Stimulated activated CD4-positive, alpha-beta T cell treated with anti-CD3 and anti-CD28 coated beads, Interleukin-2, amount 100 ng/mL, for 4 hours (primary cell): ENCODE data around the gene NSMCE1.
A peak's percentile ranks its signal among the peaks of the same experiment; 100 is the strongest.

Experiments used
- DNase-seq: peaks from one replicate; pipeline ENCODE4 v3.0.0-alpha.2; 2020; ENCODE audit warnings: low read depth

The NSMCE1 gene

GRCh38 chr16:27242868-27243590, 25.5 kb downstream of the NSMCE1 start:
- no peak for DNase-seq

DNA sequence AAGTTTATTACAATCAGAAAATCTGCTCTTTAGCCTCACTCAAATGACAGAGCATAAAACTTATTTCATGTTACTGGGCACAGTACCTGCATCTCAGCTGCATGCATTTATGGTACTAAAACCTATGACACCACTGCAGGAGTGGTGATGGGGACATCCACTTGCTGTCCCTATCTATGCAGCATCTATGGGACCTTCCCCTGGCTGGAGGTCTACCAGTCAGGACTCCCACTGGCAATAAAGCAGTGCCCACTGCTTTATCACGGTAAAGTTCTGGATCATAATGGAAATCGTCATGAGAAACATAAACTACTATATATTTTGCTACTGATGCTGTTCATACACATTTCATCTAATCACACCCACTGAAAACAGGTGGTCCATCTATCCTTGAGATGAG, 26.2 kb downstream of the NSMCE1 start:
- no peak for DNase-seq

GRCh38 chr16:27241658-27242057, 26.9 kb downstream of the NSMCE1 start:
- no peak for DNase-seq

GRCh38 chr16:27240948-27241531, 27.5 kb downstream of the NSMCE1 start:
- no peak for DNase-seq

GRCh38 chr16:27239906-27240655, 28.5 kb downstream of the NSMCE1 start:
- no peak for DNase-seq

GRCh38 chr16:27239026-27239425, 29.5 kb downstream of the NSMCE1 start:
- DNase-seq: no peak

DNA sequence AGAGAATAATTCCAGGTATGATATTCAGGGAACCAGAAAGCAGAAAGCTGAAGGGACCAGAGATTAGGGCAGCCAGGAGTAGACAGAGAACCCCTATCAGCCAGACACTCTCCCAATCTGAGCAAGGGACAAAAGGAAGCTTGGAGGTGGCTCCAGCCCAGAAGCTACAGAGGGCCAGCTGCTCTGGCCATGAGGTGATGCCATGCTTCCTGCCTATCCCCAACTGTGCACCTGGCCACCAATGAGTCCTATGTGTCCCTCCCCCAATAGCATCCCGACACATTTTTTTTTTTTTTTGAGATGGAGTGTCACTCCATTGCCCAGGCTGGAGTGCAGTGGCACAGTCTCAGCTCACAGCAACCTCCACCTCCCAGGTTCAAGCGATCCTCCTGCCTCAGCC, 30.0 kb downstream of the NSMCE1 start:
- no peak for DNase-seq

GRCh38 chr16:27238016-27238587, 30.5 kb downstream of the NSMCE1 start:
- DNase-seq: peak; percentile 23

GRCh38 chr16:27237219-27238015, 31.2 kb downstream of the NSMCE1 start:
- peak; percentile 83 for DNase-seq

DNA sequence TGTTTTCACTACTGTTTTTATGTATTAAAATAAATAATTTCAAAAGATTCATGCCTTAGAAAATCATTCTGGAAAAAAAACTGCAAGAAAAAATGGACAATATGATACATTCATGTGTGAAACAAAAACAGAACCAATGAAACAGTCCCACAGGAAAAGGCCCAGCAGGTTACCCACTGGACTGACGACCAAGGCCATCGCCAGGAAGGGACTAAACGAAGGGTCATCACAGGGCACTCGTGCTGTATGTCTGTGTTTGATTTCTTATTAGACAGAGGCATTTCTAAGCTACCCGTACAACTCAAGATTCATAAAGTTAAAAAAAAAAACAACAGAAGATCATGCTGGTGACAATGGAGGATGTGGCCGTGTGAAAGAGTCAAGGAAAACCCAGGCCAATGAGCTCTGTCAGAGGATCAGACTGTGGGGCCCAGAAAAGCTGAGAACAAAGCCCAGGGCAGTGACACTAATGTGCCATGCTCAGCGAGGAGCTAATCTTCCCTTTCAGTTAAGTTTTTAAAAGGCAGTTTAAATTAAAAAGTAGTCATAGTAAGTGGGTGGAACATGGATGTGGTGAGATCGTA, 31.8 kb downstream of the NSMCE1 start:
- DNase-seq: no peak

GRCh38 chr16:27235938-27236245, 32.7 kb downstream of the NSMCE1 start:
- no peak for DNase-seq

- DNase-seq: peak; percentile 64
Observed at GRCh38 chr16:27235055-27235937, 33.3 kb downstream of the NSMCE1 start.

- DNase-seq: no peak
Observed at GRCh38 chr16:27234603-27235002, 34.0 kb downstream of the NSMCE1 start.

DNA sequence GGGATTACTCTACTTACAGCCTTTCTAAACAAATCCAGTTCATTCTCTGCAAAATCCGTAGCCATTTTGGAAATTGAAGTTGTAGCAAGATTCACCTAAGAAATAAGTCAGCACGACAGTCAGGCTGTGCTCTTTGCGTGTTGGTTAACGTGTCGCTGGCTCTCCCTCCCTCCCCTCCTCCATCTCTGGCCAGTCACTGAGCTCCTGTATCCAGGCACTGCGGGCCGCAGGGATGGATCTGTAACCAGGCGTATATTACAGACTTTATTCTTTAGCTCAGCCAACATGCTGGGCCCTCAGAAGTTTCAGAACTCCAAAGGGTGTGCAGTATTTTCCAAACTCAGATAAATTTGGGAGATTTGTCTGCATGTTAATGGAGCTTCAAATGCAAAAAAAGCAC, 34.4 kb downstream of the NSMCE1 start:
- DNase-seq: no peak

DNA sequence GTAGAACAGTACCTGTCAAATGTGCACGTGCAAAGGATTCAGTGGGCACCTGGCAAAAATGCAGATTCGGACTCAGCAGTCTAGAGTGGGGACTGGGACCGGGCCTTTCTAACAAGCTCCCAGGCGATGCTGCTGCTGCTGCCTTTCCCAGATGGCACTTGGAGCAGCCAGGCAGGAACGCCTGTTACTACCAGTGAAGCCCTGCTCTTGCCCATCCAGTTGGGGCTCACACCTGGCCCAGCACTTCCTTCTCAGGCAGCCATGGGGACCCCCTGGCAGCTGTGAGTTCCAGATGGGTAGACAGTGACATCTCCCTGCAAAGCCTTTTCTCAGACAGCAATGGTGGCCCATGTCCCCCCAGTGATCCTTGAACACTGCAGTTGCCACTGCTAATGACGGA, 34.8 kb downstream of the NSMCE1 start:
- DNase-seq: no peak

GRCh38 chr16:27232901-27233625, 35.5 kb downstream of the NSMCE1 start:
- DNase-seq: no peak

- DNase-seq: peak; percentile 21
Observed at GRCh38 chr16:27232061-27232900, 36.3 kb downstream of the NSMCE1 start.

GRCh38 chr16:27231692-27232060, 36.9 kb downstream of the NSMCE1 start:
- no peak for DNase-seq

GRCh38 chr16:27230562-27231001, 38.0 kb downstream of the NSMCE1 start:
- DNase-seq: peak; percentile 46
